ENCODE data around the gene BCL2A1. TPM values are rescaled to one million over a fixed set of nuclear protein-coding genes. Genes with fewer than 3 reads are reported as not detected.

BCL2A1 gene
- total RNA-seq (2022; extraction: Qiagen RNA extraction; ENCODE audit: low read depth): 16.8 to 25.4 TPM (median 19.7 TPM) in 5 replicates

DNA sequence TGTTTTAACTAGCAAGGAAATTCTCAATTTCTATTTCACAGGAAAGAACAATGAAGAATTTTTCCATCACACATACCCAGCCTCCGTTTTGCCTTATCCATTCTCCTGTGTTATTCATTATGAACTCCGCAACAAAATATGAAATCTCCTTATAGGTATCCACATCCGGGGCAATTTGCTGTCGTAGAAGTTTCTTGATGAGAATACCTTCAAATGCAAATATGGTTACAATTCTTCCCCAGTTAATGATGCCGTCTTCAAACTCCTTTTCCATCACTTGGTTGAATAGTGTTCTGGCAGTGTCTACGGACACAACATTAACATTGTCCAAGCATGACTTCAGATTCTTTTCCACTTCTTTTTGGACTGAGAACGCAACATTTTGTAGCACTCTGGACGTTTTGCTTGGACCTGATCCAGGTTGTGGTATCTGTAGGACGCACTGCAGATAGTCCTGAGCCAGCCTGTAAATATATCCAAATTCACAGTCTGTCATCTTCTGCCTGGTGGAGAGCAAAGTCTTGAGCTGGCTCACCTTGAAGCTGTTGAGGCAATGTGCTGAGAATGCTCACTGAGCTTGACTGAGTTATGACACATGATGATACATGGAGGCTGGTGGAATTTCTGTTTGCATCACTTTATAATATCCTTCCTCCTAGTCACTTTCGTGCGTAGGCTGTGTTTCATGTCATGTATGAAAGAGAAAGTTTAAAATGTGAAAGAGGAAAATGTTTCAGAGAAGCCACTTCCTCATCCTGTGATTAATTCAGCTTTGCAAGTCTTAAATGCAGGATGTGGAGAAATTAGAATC, at the start of gene BCL2A1:
Gene BCL2A1 (minus strand): TSS at position 573 of the 811 bp plus-strand sequence. CDS start 77 bp downstream, at position 496.

Other genes with a start within 250 kb of the BCL2A1 start
- gene MTHFS, start 74.2 kb downstream of the BCL2A1 start, total RNA-seq (2022; extraction: Qiagen RNA extraction; ENCODE audit: low read depth): 83.2 to 101 TPM (median 85.3 TPM) in 5 replicates
- gene ZFAND6, start 88.5 kb upstream of the BCL2A1 start, total RNA-seq (2022; extraction: Qiagen RNA extraction; ENCODE audit: low read depth): 108 to 130 TPM (median 112 TPM) in 5 replicates
- gene FAH, start 181.8 kb upstream of the BCL2A1 start, total RNA-seq (2022; extraction: Qiagen RNA extraction; ENCODE audit: low read depth): 34.1 to 37.2 TPM (median 35.9 TPM) in 5 replicates